Lung microvascular endothelial cell (primary cell): Measurements from ENCODE around the gene TOR1AIP2. TPM values are rescaled to one million over a fixed set of nuclear protein-coding genes. Genes with fewer than 3 reads are reported as not detected.
"Not testable (repeated sequence)": the region's sequence is repeated elsewhere in the genome, so short reads cannot be mapped to it uniquely, and the experiment has no call there.

Source experiments
- DNase-seq, 2 donors: peaks; one replicate each; pipeline versions ENCODE4 v3.0.0 to v3.0.0-alpha.2; 2010; ENCODE audit warnings: low read depth in 2 of 2
- total RNA-seq: library from RNA; depleted of rRNA; stranded (reverse); fragments of >200 nt; gene quantifications from 2 replicates; pipeline ENCODE4 v1.2.1, GENCODE V29; 2014

The TOR1AIP2 gene
- total RNA-seq, 1 donor from 2014 or later = 87.1 TPM

GRCh38 chr1:179807691-179808485 lies 69.7 kb downstream of the TOR1AIP2 start:
- peak in 1 of 2 donors; percentile 19 for DNase-seq

GRCh38 chr1:179807291-179807690 lies 70.3 kb downstream of the TOR1AIP2 start:
- DNase-seq = peak; percentile 23 to 57

DNA sequence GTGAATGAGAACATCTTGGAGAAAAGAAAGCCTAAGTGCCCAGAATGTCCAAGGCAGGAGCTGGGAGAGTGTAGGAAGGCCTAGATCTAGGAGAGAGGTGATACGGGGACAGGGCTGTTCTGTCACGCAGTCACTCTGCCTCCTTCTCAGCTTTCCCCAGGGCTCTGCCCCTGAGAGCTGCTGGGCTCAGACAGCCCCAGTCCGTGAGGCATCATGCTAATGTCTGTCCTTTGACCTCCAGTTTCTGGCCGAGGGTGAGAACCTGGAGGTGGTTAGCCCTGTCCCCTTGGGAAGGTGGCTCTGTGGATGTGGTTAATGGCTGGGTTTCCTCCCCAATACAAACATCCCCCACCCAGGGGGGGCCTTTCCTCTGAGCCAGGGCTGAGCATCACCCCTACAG lies 71.3 kb downstream of the TOR1AIP2 start:
- DNase-seq = no peak

- DNase-seq = no peak
These were observed 72.1 kb downstream of the TOR1AIP2 start for GRCh38 chr1:179805291-179806195.

DNA sequence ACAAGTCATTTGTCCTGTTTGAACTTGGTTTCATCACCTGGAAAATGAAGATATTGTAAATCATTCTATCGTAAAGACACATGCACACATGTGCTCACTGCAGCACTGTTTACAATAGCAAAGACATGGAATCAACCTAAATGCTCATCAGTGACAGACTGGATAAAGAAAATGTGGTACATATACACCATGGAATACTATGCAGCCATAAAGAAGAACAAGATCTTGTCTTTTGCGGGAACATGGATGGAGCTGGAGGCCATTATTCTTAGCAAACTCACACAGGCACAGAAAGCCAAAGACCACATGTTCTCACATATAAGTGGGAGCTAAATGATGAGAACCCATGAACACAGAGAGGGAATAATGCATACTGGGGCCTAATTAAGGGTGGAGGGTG lies 73.2 kb downstream of the TOR1AIP2 start:
- DNase-seq = not testable (repeated sequence)

GRCh38 chr1:179803918-179804317 lies 73.7 kb downstream of the TOR1AIP2 start:
- DNase-seq = no peak

DNA sequence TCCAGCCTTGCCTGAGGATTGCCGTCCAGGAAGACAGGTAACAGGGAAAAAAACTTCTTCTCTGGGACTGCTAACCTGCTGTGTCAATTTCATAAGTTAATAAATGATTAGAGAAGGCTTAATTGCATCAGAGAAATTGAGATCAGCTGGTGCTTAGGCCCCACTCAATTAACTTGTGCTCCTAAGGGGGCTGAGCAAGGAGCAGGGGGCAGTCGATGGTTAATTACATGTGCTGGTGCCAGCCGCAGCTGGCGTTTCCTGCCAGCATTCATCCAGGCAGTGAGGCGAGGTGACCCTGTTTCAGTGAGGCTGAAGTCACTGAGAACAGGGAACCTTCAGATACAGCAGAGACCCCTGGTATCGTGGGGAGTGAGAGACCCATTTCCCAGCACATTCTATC lies 74.5 kb downstream of the TOR1AIP2 start:
- DNase-seq = no peak

DNA sequence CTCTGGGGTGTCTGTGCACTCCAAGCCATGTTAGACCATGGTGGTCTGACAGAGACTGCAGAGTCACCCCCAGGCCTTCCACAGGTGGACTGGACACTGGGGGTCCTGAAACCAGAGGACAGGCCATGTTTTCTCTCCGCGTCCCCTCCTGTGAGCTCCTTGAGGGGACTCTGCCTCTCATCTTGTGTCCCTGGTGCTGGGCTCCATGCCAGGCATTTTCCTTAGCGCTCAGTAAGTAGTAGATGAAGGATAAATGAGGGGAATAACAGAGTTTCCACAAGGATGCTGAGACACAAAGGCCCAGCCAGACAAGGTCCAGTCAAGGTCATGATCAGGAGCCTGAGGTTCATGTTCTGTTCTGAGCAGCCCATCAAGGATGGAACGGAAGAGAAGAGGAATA lies 77.1 kb downstream of the TOR1AIP2 start:
- DNase-seq = no peak

GRCh38 chr1:179798864-179799516 lies 78.6 kb downstream of the TOR1AIP2 start:
- no peak for DNase-seq

DNA sequence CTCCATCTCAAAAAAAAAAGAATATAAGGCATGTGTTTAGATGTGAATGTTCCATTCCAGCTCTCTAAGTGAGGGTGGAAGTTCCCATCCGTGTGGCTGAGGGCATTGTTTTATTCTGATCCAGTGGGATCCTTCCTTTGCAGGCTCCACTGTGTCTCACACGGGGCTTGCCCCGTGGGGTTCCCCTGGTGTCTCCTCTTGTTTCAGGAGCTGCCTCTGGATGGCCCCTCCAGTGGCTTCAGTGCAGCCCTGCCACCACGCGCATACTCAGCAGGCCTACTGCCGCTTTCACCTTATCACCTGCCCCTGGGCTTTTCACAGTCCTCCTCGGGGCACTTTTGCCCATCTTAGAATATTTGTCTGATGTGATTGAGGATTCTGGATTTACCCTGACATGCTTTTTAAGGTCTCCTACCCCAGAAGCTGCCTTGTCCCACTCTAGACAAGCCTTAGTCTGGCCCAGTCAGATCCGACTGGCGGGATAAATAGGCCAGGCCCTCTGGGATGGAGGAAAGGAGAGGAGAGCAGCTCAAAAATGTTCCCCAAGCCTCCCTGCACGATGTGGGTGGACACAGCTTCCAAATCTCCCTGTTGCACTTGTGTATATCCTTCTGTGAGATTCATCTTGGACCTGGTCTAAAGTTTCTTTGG lies 79.3 kb downstream of the TOR1AIP2 start:
- no peak for DNase-seq

DNA sequence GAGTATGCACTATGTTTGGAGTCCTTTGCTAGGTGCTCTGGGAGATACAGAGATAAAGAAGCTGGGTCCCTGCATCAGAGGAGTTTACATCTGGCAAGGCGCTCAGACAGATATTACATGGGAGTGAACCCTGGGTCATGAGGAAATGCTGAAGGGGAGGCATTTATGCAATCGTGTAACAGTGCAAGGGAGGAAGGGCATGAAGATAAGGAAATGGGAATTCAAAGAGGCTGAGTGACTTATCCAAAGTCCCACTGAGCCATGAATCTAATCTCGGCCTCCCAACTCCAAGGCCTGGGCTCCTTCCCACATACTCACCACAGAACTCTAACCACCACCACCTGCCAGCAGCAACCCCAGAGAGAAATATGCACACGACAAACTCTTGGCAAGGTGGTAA lies 82.9 kb downstream of the TOR1AIP2 start:
- DNase-seq = no peak

DNA sequence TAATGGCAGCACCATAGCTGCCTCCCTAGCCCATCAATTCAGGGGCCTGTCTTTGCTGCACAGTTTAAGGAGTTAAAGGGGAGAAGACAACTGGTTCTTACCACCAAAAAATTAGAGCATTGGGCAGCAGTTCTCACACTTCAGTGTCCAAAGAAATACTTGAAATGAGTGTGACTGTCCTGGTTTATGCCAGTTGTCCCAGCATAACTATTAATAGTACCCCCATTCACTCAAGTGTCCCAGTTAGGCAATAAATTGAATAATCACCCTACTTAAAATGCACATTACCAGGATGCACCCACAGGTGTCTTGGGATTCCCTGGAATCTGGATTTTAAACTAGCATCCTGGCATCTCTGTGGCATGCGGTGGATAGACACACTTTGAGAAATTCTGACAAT lies 83.5 kb downstream of the TOR1AIP2 start:
- no peak for DNase-seq

GRCh38 chr1:179793281-179793680 lies 84.3 kb downstream of the TOR1AIP2 start:
- DNase-seq = no peak

Other genes with a start within 250 kb of the TOR1AIP2 start
- gene FAM163A, start 134.5 kb downstream of the TOR1AIP2 start, total RNA-seq = under 0.01 and 0.22 TPM in 2 replicates
- gene TOR1AIP1, start 4.5 kb upstream of the TOR1AIP2 start, total RNA-seq = 14.4 and 22.6 TPM in 2 replicates
- 32.7 and 46.6 TPM in 2 replicates for gene CEP350, start 77.0 kb upstream of the TOR1AIP2 start, total RNA-seq